DLD1 (cell line): ENCODE measurements around the gene RIMS1.

Experiments
- in situ Hi-C: cut with HindIII; loops from 2 replicates; pipeline ENCODE4 v1.10.0; 2017; ENCODE audit warnings: low sequenced_read_pairs

RIMS1 gene

DNA sequence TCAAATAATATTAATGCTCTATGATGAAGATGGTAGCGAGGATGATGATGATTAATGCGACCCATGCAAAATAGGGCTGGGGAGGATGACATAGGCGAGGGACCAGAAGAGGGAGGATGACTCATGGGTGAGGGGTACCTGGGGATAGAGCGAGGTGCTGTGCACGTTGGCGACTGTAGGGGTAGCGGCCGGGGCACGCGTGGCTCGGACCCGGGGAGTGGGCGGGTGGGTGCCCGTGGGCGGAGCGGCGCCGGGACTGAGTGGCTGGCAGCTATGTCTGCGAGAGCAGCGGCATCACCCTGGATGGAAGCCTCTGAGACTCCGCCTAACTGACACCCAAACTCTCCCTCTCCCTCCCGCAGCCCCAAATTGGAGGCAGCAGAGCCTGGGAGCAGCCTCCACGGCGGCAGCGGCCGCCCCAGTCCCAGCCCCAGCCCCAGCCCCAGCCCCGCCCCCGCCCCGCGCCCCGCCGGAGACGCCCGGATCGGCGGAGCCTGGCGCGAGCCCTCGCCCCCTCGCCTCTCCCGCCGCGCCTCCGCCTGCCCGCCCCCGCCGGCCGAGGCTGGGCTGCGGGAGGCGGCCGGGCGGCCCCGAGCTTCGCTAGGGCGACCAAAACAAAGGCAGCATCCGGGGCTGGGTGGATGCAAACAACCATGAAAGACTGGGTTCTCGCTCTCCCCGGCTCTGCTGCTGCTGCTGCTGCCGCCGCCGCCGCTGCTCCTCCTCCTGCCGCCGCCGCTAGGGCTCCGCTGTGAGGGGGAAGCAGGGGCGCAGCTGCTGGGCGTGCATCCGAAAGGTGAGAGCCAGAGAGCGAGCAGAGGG is at the start of gene RIMS1:
Gene RIMS1, plus strand, starts transcription at position 367 of the 822 bp plus-strand sequence. CDS start 474 bp downstream, outside the sequence.
- in situ Hi-C loops = no loop called here

- in situ Hi-C loops = no loop called here
Observed at GRCh38 chr6:71851214-71851613, 35.1 kb upstream of the RIMS1 start.

DNA sequence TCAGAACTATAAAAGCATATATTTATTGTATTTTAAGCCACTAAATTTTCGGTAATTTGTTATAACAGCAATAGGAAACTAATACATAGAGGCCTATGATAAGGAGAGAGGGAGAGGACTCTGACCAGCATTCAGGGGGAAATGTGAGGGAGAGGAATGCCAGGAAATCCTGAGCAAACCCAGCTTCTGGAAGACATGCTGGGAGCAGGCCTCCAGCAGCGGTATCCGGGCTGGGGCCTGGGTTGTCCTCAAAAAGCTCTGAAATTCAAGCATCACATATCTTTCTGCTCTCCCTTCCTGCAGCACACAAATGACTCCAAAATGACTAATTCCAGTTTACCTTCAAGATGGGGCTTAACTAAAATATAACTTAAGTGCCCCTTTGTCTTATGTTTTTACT is 33.4 kb upstream of the RIMS1 start:
- in situ Hi-C loops = no loop called here

DNA sequence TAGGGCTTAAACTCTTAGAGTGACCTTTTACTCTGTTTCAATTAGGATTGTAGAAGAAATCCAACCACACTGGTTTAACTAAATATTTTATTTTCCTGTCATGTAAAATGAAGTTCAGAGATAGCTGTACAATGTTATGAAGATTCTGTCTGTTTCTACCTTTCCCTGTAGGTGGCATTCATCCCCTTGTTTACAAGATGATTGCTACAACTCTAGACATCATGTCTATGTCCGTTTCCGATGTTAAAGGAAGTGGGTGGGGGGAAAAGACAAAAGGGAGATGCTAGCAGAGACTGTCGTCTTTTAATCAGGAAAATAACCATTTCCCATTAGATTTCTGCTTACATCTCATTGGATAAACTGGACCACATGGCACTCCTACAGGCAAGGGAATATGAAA is 30.9 kb upstream of the RIMS1 start:
- in situ Hi-C loops = no loop called here

DNA sequence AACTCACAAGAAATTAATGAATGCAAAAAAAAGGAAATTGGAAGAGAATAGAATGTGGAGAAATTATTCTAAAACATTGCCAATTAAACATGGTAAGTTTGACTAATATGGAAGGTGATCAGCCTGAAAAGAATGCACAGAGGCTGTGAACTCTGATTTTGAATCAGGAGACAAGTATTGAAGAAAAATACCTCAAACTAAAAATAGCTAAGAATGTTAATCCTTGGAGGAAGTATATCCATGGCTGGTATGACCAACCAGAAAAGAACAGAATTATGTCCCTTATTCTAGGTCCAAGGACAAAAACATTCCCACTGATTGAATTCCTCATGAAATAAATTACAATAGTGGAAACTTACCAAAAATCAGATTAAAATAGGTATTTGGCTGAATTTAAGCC is 7.3 kb upstream of the RIMS1 start:
- in situ Hi-C loops = no loop called here

DNA sequence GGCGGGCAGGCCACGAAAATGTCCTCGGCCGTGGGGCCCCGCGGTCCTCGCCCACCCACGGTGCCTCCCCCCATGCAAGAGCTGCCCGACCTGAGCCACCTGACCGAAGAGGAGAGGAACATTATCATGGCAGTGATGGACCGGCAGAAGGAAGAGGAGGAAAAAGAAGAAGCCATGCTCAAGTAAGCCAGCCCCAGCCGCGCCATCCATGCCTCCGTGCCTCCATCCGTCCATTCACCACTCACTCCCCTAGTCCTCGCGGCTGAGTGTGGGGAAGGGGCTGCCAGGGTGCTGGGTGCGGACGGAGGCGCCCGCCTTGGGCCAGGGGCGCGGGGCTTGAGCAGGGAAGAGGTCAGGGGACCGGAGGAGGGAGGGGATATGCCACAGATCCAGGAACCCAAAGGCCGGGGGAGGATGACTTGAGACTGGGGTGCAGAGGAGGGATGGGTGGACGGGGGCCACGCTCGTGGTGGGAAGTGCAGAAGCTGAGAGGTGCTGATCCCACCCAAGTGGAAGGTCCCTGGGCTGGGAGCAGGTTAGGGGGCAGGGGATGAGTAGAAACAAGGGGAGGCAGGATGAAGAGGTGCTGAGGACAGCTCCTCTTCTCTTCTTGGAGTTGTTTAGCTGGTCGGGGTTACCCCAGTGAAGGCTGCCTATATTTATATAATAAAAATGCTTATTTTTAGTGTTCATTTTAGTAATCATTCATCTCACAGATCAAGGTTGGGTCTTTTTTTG is 825 bp downstream of the RIMS1 start:
- in situ Hi-C loops = no loop called here

GRCh38 chr6:71887744-71888230 is 1.4 kb downstream of the RIMS1 start:
- in situ Hi-C loops = no loop called here

GRCh38 chr6:71888756-71889340 is 2.5 kb downstream of the RIMS1 start:
- in situ Hi-C loops = no loop called here

GRCh38 chr6:71889366-71889765 is 3.0 kb downstream of the RIMS1 start:
- in situ Hi-C loops = no loop called here

- in situ Hi-C loops = no loop called here
Observed at GRCh38 chr6:71892641-71893040, 6.3 kb downstream of the RIMS1 start.

DNA sequence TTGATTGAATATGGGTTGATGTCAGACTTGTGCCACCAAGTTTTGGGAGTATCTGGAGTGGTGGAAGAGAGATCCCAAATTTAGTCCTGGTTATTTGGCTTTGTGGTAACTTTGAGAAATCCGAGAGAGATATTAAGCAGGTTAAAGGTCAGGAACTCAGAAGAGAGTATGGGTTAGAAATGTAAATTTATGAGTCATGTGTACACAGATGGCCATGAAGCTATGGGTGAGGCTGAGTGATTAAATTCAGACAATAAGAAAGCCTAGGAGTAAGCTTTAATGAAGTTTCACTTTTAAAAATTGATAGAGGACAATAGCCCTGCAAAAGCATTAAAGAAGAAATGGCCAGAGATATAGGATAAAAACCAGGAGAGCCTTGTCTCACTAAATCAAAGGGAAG is 14.3 kb downstream of the RIMS1 start:
- in situ Hi-C loops = no loop called here

GRCh38 chr6:71902261-71902660 is 15.9 kb downstream of the RIMS1 start:
- in situ Hi-C loops = no loop called here

- in situ Hi-C loops = no loop called here
Observed at GRCh38 chr6:71906813-71907212, 20.5 kb downstream of the RIMS1 start.

GRCh38 chr6:71908162-71908765 is 21.9 kb downstream of the RIMS1 start:
- in situ Hi-C loops = no loop called here

DNA sequence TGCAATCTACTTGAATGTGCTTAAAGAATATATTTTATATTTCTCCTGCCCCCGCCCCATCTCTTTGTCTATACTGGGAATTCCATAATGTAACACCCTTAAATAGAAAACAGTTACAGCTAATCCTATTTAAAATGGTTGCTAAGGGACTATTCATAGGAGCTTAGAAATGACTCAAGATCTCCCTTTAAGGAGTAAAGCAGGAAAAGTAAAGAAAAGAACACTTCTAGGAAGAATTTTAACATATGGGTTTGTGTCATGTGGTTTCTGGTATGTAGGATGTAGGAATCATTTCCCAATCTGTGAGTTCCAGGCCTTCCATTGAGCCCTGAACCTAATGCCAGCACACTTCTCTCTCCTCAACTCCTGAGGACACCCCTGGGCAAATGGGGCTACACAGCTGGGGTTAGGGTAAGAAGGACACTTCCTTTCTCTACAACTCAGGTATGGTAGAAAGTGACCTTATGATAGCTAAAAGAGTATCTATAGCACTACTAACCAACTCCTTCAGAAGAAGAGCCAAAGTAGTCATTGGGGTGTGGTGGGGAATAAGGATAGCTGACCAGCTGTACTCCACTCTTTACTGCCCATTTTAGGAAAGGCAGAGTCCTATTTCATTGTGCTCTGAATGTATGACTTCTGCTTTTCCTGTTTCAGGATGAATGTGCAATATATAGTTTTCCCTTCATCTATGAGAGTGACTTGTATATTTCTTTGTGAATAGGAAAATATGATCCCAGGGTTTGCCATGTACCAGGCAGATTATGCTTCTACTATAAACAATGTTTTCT is 27.3 kb downstream of the RIMS1 start:
- in situ Hi-C loops = no loop called here

- in situ Hi-C loops = no loop called here
Observed at GRCh38 chr6:71929047-71929446, 42.7 kb downstream of the RIMS1 start.

- in situ Hi-C loops = no loop called here
Observed at GRCh38 chr6:71933881-71934280, 47.5 kb downstream of the RIMS1 start.

DNA sequence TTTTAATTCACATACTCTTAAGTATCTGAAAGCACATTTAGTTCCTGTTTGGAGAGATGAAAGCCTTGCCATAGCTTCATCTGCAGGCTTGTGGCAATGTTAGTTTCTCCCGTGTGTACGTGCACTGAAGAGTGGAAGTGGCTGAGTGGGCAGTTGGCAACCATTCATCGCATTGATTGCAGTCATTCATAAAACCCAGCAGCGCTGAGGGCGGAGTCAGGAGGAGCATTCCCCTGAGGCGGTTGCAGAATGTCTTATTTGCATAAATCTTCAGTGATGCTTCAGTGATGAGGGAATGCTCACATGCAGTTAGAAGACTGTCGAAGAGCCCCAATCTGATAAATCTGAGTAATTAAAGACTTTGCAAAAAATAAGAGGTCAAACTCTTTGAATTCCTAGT is 79.1 kb downstream of the RIMS1 start:
- in situ Hi-C loops = no loop called here

DNA sequence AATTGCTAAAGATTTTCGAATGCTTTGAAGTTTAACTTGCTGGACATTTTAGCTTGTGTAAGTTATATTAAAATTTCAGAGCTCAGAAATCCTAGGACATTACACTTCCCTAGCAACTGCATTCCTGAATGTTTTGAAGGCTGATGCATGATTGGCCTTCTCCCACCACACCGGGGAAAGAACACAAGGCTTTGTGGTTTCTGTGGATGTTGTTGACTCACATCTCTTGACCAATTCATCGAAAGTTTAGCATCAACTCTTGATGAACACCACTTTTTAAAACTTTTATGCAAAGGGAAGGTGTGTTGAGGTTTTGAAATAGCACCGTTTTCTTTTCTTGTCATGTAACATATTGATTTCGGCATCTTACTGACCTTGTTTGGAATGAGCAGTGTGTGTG is 81.1 kb downstream of the RIMS1 start:
- in situ Hi-C loops = no loop called here

DNA sequence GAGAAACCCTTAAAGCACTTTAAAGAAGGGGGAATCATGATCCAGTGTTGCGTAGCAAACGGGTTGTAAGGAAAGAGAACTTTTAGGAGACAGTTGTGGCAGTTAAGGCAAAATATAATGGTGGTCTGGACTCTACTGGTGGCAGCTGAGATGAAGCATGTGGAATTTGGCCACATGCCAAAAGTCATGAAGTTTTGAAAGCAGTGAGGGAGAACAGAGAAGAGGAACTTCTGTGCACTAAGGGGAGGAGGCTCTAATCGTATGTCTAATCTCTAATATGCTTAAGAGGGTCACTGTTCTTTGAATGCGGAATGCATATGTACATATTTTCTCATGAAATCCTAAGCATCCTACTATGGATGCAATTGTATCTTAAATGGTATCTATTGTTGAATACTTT is 91.5 kb downstream of the RIMS1 start:
- in situ Hi-C loops = no loop called here

- in situ Hi-C loops = no loop called here
Observed at GRCh38 chr6:71979911-71980310, 93.6 kb downstream of the RIMS1 start.
